Measurements from ENCODE around the gene HOXB4.

GRCh38 chr17:48553826-48554225 lies 24.3 kb downstream of the HOXB4 start:
- TF ChIP-seq CTCF (IDR thresholded peaks at IDR 0.05) (no peak), POLR2A (IDR thresholded peaks at IDR 0.05) (no peak), EP300 (IDR thresholded peaks at IDR 0.05) (no peak)
